HepG2 (cell line): ENCODE data around the gene CEACAM16. TPM values are rescaled to one million over a fixed set of nuclear protein-coding genes. Genes with fewer than 3 reads are reported as not detected.

Source experiments
- CREM ChIP-seq, 2 experiments: sonication (generic) in 1 of 2; formaldehyde crosslinking in 1 of 2; IDR thresholded peaks; 2 replicates each; pipeline versions ENCODE4 v1.4.0 to v1.6.1; 2016 to 2020; ENCODE audit warnings: antibody characterized with exemption in 1 of 2, mild to moderate bottlenecking in 1 of 2, missing genetic modification reagents in 1 of 2
- MED1 ChIP-seq: sonication (generic); formaldehyde crosslinking; IDR thresholded peaks from 2 replicates; pipeline ENCODE4 v1.4.0; 2020; ENCODE audit warnings: missing genetic modification reagents
- MYC ChIP-seq: sonication (generic); formaldehyde crosslinking; IDR thresholded peaks from 2 replicates; pipeline ENCODE4 v1.9.0; 2021; ENCODE audit warnings: missing genetic modification reagents, borderline replicate concordance
- NFE2L2 ChIP-seq: fragments of 150-350 bp; IDR thresholded peaks from 2 replicates; pipeline ENCODE4 v1.6.1; 2014; ENCODE audit warnings: low read length
- NR2F1 ChIP-seq, 2 experiments: fragments of 450-650 bp in 1 of 2; formaldehyde crosslinking in 1 of 2; IDR thresholded peaks; 2 replicates each; pipeline versions ENCODE4 v1.5.0 to v1.6.1; 2016 to 2020; ENCODE audit warnings: mild to moderate bottlenecking in 1 of 2, missing compliant biosample characterization in 1 of 2, missing genetic modification reagents in 1 of 2, moderate library complexity in 1 of 2
- NRL ChIP-seq: sonication (generic); formaldehyde crosslinking; IDR thresholded peaks from 2 replicates; pipeline ENCODE4 v1.5.0; 2020; ENCODE audit warnings: missing genetic modification reagents, mild to moderate bottlenecking, moderate library complexity, borderline replicate concordance
- PAX8 ChIP-seq: sonication (generic); formaldehyde crosslinking; IDR thresholded peaks from 2 replicates; pipeline ENCODE4 v1.8.0; 2022; ENCODE audit warnings: mild to moderate bottlenecking, missing genetic modification reagents, borderline replicate concordance
- RXRA ChIP-seq: sonication (generic); formaldehyde crosslinking; IDR thresholded peaks from 2 replicates; pipeline ENCODE4 v1.5.1; 2020; ENCODE audit warnings: missing genetic modification reagents
- SP5 ChIP-seq: IDR thresholded peaks from 2 replicates; pipeline ENCODE4 v1.6.1; 2016; ENCODE audit warnings: low read depth, borderline replicate concordance
- TEAD2 ChIP-seq: sonication (generic); formaldehyde crosslinking; IDR thresholded peaks from 2 replicates; pipeline ENCODE4 v1.9.0; 2021; ENCODE audit warnings: missing genetic modification reagents
- THAP11 ChIP-seq: IDR thresholded peaks from 2 replicates; pipeline ENCODE4 v1.6.1; 2016; ENCODE audit warnings: missing biosample characterization, missing genetic modification reagents
- ZFP90 ChIP-seq: sonication (generic); formaldehyde crosslinking; IDR thresholded peaks from 2 replicates; pipeline ENCODE4 v1.8.0; 2022; ENCODE audit warnings: missing genetic modification reagents, mild to moderate bottlenecking, inconsistent platforms, borderline replicate concordance
- ZFX ChIP-seq: sonication (generic); formaldehyde crosslinking; IDR thresholded peaks from 2 replicates; pipeline ENCODE4 v1.4.0; 2020; ENCODE audit warnings: mild to moderate bottlenecking, low read depth, missing genetic modification reagents, moderate library complexity
- ZKSCAN1 ChIP-seq: fragments of 150-350 bp; IDR thresholded peaks from 2 replicates; pipeline ENCODE4 v1.6.1; 2014; ENCODE audit warnings: low read length
- ZNF484 ChIP-seq: sonication (generic); formaldehyde crosslinking; IDR thresholded peaks from 2 replicates; pipeline ENCODE4 v1.5.1; 2020; ENCODE audit warnings: mild to moderate bottlenecking, low read depth, missing genetic modification reagents, borderline replicate concordance
- ZNF496 ChIP-seq: sonication (generic); formaldehyde crosslinking; IDR thresholded peaks from 2 replicates; pipeline ENCODE4 v1.8.1; 2023; ENCODE audit warnings: mild to moderate bottlenecking, moderate library complexity, missing genetic modification reagents; ENCODE audit not compliant: insufficient replicate concordance
- ZNF569 ChIP-seq: sonication (generic); formaldehyde crosslinking; IDR thresholded peaks from 2 replicates; pipeline ENCODE4 v1.5.0; 2020; ENCODE audit warnings: mild to moderate bottlenecking, missing genetic modification reagents, moderate library complexity, borderline replicate concordance
- ZNF577 ChIP-seq: sonication (generic); formaldehyde crosslinking; IDR thresholded peaks from 2 replicates; pipeline ENCODE4 v1.4.0; 2020; ENCODE audit warnings: mild to moderate bottlenecking, low read depth, missing genetic modification reagents, borderline replicate concordance
- ZNF609 ChIP-seq: sonication (generic); formaldehyde crosslinking; IDR thresholded peaks from 2 replicates; pipeline ENCODE4 v1.4.0; 2020; ENCODE audit warnings: mild to moderate bottlenecking, missing genetic modification reagents, borderline replicate concordance
- polyA plus RNA-seq, 8 experiments: library from polyadenylated mRNA; depleted of rRNA in 3 of 8; stranded (reverse) in 7 of 8; unstranded in 1 of 8; fragments of >200 nt; fragmentation: Illumina TruSeq in 4 of 8; extraction: Trizol in 4 of 8; gene quantifications; 2 replicates each; pipeline versions ENCODE4 v1.2.1 to v1.2.3, GENCODE V29; 2011 to 2016; ENCODE audit warnings: low read depth in 4 of 8, missing spikeins in 1 of 8, mixed read lengths in 1 of 8; ENCODE audit not compliant: insufficient read depth in 1 of 8
- total RNA-seq, 5 experiments: library from RNA; depleted of rRNA; stranded (reverse); fragments of >200 nt; fragmentation: Illumina TruSeq; extraction: Trizol; gene quantifications; 2 replicates each; pipeline ENCODE4 v1.2.3, GENCODE V29; 2016; ENCODE audit warnings: low read depth in 1 of 5
- TF ChIP-seq, protein P1 (sequence below): sonication (generic); formaldehyde crosslinking; IDR thresholded peaks from 2 replicates; pipeline ENCODE4 v1.4.0; 2020; ENCODE audit warnings: low read depth, mild to moderate bottlenecking, missing genetic modification reagents
- TF ChIP-seq, protein P2 (sequence below): IDR thresholded peaks from 2 replicates; pipeline ENCODE4 v1.6.1; 2018; ENCODE audit warnings: missing genetic modification reagents, mild to moderate bottlenecking, missing compliant biosample characterization
- TF ChIP-seq, protein P3 (sequence below): sonication (generic); formaldehyde crosslinking; IDR thresholded peaks from 2 replicates; pipeline ENCODE4 v1.4.0; 2020; ENCODE audit warnings: missing genetic modification reagents, borderline replicate concordance

CEACAM16 gene
- total and polyA plus RNA-seq, 2 of the 13 experiments (the other 11 are each of a cell fraction or from before 2014, with no cell fraction given), result not detected

DNA sequence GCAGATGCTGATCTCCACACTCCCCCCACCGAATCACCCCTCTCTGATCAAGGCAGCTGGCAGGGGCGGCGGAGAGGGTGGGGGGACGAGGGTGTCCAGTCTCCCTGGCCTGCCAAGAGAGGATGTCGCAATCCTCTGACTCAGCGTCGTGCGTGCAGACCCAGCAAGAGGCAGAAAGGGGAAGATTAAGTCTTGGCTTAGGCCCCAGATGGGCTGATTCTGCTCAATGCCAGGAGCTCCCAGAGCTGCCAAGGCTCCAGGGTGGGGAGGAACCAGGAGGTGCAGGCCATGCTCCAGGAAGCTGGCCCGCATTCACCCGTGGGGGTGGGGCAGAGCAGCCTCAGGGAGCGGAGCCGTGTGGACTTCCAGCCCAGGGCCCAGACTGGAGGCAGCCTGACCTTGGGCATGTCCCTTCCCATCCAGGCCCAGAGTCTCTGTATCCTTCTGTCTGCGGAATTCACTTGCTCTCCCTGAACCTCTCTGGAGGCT, 42.9 kb downstream of the CEACAM16 start (continued):
- TF ChIP-seq ZNF609 (CRISPR knock-in tag), result peak; percentile 47; the same call in 1 of the 2 replicates
- no peak for TF ChIP-seq NRL (CRISPR knock-in tag)
- TF ChIP-seq ZFX (CRISPR knock-in tag), result peak; percentile 89
- TF ChIP-seq SP5 (CRISPR knock-in tag), result peak; percentile 45; the same call in 1 of the 2 replicates
- TF ChIP-seq TEAD2 (CRISPR knock-in tag), result no peak
- TF ChIP-seq, protein P1, sequence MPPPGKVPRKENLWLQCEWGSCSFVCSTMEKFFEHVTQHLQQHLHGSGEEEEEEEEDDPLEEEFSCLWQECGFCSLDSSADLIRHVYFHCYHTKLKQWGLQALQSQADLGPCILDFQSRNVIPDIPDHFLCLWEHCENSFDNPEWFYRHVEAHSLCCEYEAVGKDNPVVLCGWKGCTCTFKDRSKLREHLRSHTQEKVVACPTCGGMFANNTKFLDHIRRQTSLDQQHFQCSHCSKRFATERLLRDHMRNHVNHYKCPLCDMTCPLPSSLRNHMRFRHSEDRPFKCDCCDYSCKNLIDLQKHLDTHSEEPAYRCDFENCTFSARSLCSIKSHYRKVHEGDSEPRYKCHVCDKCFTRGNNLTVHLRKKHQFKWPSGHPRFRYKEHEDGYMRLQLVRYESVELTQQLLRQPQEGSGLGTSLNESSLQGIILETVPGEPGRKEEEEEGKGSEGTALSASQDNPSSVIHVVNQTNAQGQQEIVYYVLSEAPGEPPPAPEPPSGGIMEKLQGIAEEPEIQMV (CRISPR knock-in tag), result no peak
- no peak for TF ChIP-seq CREM (IDR thresholded peaks at IDR 0.05)
- no peak for TF ChIP-seq CREM (CRISPR knock-in tag; IDR thresholded peaks at IDR 0.05)
- TF ChIP-seq ZNF484 (CRISPR knock-in tag), result no peak
- no peak for TF ChIP-seq ZNF496 (CRISPR knock-in tag)
- no peak for TF ChIP-seq ZNF577 (CRISPR knock-in tag)
- peak; percentile 31 for TF ChIP-seq MED1
- no peak for TF ChIP-seq ZKSCAN1
- TF ChIP-seq NR2F1 (CRISPR knock-in tag; IDR thresholded peaks at IDR 0.05), result no peak
- TF ChIP-seq ZNF569 (CRISPR knock-in tag), result no peak
- TF ChIP-seq THAP11 (CRISPR knock-in tag), result peak; percentile 54; the same call in 1 of the 2 replicates
- no peak for TF ChIP-seq ZFP90 (CRISPR knock-in tag)
- TF ChIP-seq, protein P2, sequence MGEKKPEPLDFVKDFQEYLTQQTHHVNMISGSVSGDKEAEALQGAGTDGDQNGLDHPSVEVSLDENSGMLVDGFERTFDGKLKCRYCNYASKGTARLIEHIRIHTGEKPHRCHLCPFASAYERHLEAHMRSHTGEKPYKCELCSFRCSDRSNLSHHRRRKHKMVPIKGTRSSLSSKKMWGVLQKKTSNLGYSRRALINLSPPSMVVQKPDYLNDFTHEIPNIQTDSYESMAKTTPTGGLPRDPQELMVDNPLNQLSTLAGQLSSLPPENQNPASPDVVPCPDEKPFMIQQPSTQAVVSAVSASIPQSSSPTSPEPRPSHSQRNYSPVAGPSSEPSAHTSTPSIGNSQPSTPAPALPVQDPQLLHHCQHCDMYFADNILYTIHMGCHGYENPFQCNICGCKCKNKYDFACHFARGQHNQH, result no peak
- no peak for TF ChIP-seq NFE2L2
- peak; percentile 55; the same call in 1 of the 2 replicates for TF ChIP-seq MYC (CRISPR knock-in tag)
- TF ChIP-seq, protein P3, sequence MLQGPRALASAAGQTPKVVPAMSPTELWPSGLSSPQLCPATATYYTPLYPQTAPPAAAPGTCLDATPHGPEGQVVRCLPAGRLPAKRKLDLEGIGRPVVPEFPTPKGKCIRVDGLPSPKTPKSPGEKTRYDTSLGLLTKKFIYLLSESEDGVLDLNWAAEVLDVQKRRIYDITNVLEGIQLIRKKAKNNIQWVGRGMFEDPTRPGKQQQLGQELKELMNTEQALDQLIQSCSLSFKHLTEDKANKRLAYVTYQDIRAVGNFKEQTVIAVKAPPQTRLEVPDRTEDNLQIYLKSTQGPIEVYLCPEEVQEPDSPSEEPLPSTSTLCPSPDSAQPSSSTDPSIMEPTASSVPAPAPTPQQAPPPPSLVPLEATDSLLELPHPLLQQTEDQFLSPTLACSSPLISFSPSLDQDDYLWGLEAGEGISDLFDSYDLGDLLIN (CRISPR knock-in tag), result no peak
- TF ChIP-seq RXRA (CRISPR knock-in tag), result 0 out of 2 replicates have a peak, but pooled peaks have one; percentile 37
- no peak for TF ChIP-seq PAX8
